Measurements from ENCODE around the gene SNW1.
A peak's percentile ranks its signal among the peaks of the same experiment; 100 is the strongest.
"Not testable (repeated sequence)": the region's sequence is repeated elsewhere in the genome, so short reads cannot be mapped to it uniquely, and the experiment has no call there.

The SNW1 gene

DNA sequence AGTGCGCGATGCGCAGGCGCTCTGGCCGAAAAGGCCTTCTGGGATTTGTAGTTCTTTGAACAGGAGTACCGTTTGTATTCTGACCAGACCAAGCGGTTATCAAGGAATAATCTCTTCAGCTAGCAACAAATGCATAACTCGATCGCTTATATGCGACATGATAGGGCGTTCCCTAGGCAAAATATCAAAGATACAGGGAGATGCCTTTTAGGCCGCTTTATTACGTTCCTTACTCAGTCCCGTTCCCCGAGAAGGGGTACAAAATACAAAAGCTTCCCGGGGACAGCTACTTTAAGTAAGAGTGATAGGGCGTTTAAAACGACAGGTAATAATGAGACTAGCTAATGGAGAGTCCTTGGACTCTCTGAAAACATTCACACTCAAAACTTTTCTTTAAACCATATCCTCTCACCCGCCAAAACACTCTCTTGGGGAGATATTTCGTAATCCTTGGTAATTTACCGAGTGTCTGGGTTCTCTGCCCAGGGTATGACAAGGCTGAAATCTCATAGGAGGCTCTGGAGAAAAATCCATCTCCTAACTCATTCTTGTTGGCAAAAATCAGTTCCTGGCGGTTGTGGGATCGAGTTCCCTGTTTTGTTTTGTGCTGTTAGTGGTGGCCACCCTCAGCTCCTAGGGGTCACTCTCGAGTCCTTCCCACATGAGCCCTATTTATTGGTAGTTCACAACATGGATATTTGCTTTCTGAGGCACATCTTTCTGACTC, 412 bp upstream of the SNW1 start:
- peak; percentile 56 for DNase-seq (ENCODE audit: low read depth)
- TF ChIP-seq, protein P1, sequence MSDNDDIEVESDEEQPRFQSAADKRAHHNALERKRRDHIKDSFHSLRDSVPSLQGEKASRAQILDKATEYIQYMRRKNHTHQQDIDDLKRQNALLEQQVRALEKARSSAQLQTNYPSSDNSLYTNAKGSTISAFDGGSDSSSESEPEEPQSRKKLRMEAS (IDR thresholded peaks at IDR 0.05; ENCODE audit: low read depth, low read length), result 0 out of 2 replicates have a peak, but pooled peaks have one; percentile 1
- TF ChIP-seq MYC (IDR thresholded peaks at IDR 0.05; ENCODE audit: low read depth, low read length), result no peak
- no peak for TF ChIP-seq POLR2A (IDR thresholded peaks at IDR 0.05; ENCODE audit: extremely low read depth, insufficient read length)
- TF ChIP-seq CTCF (IDR thresholded peaks at IDR 0.05; ENCODE audit: low read depth, low read length), result peak; percentile 12
- H3K4me3 ChIP-seq (ENCODE audit: low read depth, low read length), result peak overlapping the region; percentile 95

- DNase-seq (ENCODE audit: low read depth), result no peak
- H3K4me3 ChIP-seq (ENCODE audit: low read depth, low read length), result no peak overlapping the region
- no peak for TF ChIP-seq MYC (IDR thresholded peaks at IDR 0.05; ENCODE audit: low read depth, low read length)
- TF ChIP-seq POLR2A (IDR thresholded peaks at IDR 0.05; ENCODE audit: extremely low read depth, insufficient read length), result no peak
- no peak for TF ChIP-seq CTCF (IDR thresholded peaks at IDR 0.05; ENCODE audit: low read depth, low read length)
- TF ChIP-seq, protein P1 (IDR thresholded peaks at IDR 0.05; ENCODE audit: low read depth, low read length), result no peak
Measured at GRCh38 chr14:77752799-77753516, 8.0 kb downstream of the SNW1 start.

DNA sequence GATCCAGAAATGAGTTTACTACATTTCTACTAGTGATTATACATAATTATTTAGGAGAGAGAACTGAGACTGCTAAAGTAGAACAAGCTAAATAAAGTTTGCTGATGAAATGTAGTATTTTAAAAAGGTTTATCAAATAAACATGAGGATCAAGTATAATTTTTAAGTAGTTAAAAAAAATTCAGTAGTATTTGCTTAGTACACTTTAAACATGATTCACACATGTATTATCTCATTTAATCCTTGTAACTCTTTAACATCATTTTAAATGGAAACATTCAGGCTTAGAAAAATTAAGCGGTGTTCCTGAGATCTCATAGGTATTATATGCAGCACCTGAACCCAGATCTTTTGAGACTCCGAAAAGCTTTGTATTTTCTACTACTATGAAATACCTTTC, 8.7 kb downstream of the SNW1 start:
- TF ChIP-seq CTCF (IDR thresholded peaks at IDR 0.05; ENCODE audit: low read depth, low read length), result no peak
- TF ChIP-seq MYC (IDR thresholded peaks at IDR 0.05; ENCODE audit: low read depth, low read length), result no peak
- no peak for TF ChIP-seq POLR2A (IDR thresholded peaks at IDR 0.05; ENCODE audit: extremely low read depth, insufficient read length)
- TF ChIP-seq, protein P1 (IDR thresholded peaks at IDR 0.05; ENCODE audit: low read depth, low read length), result no peak
- no peak overlapping the region for H3K4me3 ChIP-seq (ENCODE audit: low read depth, low read length)
- DNase-seq (ENCODE audit: low read depth), result no peak

GRCh38 chr14:77747425-77747824, 13.5 kb downstream of the SNW1 start:
- DNase-seq (ENCODE audit: low read depth), result not testable (repeated sequence)

GRCh38 chr14:77746064-77746702, 14.8 kb downstream of the SNW1 start:
- no peak for DNase-seq (ENCODE audit: low read depth)
- no peak overlapping the region for H3K4me3 ChIP-seq (ENCODE audit: low read depth, low read length)
- TF ChIP-seq MYC (IDR thresholded peaks at IDR 0.05; ENCODE audit: low read depth, low read length), result no peak
- TF ChIP-seq POLR2A (IDR thresholded peaks at IDR 0.05; ENCODE audit: extremely low read depth, insufficient read length), result no peak
- TF ChIP-seq CTCF (IDR thresholded peaks at IDR 0.05; ENCODE audit: low read depth, low read length), result no peak
- TF ChIP-seq, protein P1 (IDR thresholded peaks at IDR 0.05; ENCODE audit: low read depth, low read length), result no peak

More at GRCh38 chr14:77747425-77747824, 13.5 kb downstream of the SNW1 start:
- H3K4me3 ChIP-seq (ENCODE audit: low read depth, low read length), result not testable (repeated sequence)

- no peak for DNase-seq (ENCODE audit: low read depth)
Measured at GRCh38 chr14:77741438-77741837, 19.5 kb downstream of the SNW1 start.

More at GRCh38 chr14:77741438-77741837, 19.5 kb downstream of the SNW1 start:
- no peak overlapping the region for H3K4me3 ChIP-seq (ENCODE audit: low read depth, low read length)
- TF ChIP-seq, protein P1 (IDR thresholded peaks at IDR 0.05; ENCODE audit: low read depth, low read length), result no peak
- TF ChIP-seq POLR2A (IDR thresholded peaks at IDR 0.05; ENCODE audit: extremely low read depth, insufficient read length), result no peak
- no peak for TF ChIP-seq CTCF (IDR thresholded peaks at IDR 0.05; ENCODE audit: low read depth, low read length)

Measured in NB4 (cell line).